ENCODE results near the gene BECN2. TPM values are rescaled to one million over a fixed set of nuclear protein-coding genes. Genes with fewer than 3 reads are reported as not detected.

The BECN2 gene
- total RNA-seq, 1 donor from 2014 or later: not detected

DNA sequence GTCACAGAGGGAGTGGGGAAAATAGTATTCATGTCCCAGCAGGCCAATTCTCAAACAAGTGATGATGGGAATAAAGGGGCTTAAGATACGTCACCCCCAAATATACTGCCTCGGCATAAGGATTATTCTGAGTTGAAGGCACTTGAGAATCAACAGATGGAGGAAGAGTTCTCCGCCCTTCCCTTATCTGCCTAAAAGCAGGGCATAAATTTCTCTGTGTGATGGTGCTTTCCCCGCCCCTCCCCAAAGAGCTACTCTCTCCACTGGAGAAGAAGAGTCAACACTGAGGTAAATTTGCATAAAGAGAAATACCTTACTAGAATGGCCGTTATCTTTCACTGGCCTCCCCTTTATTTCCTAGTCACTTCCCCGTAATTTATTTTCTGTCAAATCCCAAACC lies 18.7 kb downstream of the BECN2 start:
- intact Hi-C loops (cut with micrococcal nuclease): no loop called here

DNA sequence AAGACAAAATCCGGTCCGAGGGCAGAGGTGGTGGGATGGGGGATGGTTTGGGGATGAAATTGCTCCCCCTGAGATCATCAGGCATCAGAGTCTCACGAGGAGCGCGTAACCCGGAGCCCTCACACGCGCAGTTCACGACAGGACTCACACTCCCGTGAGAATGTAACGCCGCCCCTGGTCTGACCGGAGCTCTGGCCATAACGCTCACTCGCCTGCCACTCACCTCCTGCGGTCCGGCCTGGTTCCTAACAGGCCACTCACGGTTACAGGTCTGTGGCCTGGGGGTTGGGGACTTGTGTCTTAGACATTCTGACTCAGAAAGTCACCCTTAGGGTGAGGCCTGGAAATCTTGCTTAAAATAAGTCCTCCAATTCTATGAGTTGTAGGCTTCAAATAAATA lies 21.5 kb downstream of the BECN2 start:
- intact Hi-C loops (cut with micrococcal nuclease): no loop called here

DNA sequence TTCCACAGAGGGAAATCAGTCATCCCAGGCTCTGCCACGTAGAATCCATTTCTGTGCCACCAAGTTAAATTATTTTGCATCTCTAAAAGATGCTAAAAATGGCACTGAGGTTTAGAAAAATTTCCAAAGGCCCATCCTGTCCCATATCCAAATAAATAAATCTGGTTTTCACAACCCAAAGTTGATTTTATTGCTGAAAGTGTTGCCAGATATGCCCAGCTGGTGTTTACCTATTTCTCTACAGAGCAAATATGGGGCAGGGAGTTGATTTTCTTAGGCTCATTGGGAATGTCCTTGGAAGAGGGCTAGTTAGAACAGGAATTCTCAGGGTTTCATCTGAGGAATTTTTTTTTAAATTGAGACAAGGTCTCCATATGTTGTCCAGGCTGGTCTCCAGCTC lies 22.4 kb downstream of the BECN2 start:
- intact Hi-C loops (cut with micrococcal nuclease): no loop called here

DNA sequence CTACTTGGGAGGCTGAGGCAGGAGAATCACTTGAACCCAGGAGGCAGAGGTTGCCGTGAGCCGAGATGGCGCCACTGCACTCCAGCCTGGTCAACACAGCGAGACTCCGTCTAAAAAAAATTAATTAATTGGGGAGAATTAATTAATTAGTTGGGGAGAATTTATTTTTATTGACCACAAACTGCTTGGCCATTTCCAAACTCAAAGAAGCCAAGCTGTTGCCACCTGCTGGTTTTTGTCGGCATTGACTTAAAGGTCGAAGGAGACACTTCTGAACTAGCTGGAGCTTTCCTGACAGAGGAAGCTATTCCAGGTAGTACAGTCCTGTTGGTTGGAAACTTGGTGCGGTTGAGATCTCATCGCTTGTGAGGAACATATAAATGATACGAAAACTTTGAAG lies 28.2 kb downstream of the BECN2 start:
- intact Hi-C loops (cut with micrococcal nuclease): loop anchor here (5.0 kb wide), 1 partner anchor 1517 kb away; no protein-coding TSS in a partner anchor

DNA sequence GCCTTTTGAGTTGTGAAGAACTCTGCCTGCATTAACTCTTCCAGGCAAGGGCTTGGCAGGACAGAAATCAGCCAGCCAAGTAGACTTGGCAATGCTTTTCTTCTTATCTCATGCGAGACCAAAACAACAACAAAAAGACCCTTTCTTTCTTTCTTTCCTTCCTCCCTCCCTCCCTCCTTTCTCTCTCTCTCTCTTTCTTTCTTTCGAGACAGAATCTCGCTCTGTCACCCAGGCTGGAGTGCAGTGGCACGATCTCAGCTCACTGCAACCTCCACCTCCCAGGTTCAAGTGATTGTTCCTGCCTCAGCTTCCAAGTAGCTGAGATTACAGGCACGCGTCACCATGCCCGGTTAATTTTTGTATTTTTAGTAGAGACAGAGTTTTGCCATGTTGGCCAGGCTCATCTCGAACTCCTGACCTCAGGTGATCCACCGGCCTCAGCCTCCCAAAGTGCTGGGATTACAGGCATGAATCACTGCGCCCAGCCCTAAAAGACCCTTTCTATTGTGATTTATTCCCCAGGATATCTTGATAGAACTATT lies 30.9 kb downstream of the BECN2 start:
- intact Hi-C loops (cut with micrococcal nuclease): loop anchor here (5.0 kb wide), 1 partner anchor 1514 kb away; no protein-coding TSS in a partner anchor

DNA sequence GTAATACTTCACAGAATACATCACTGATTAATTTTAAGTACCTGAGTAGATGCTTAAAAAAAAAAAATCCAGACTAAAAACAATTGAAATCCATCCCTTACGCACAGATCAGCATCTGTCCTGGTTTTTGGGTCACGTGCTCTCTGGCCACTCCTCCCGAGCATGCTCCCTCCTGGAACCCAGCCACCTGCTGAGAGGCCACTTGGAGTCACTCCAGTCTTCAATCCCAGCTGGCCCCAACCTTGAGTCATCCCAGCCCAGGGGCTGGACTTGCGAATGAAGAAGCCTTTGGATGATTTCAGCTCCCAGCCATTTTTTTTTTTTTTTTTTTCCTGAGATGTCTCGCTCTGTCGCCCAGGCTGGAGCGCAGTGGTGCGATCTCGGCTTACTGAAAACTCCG lies 32.5 kb downstream of the BECN2 start:
- intact Hi-C loops (cut with micrococcal nuclease): no loop called here

DNA sequence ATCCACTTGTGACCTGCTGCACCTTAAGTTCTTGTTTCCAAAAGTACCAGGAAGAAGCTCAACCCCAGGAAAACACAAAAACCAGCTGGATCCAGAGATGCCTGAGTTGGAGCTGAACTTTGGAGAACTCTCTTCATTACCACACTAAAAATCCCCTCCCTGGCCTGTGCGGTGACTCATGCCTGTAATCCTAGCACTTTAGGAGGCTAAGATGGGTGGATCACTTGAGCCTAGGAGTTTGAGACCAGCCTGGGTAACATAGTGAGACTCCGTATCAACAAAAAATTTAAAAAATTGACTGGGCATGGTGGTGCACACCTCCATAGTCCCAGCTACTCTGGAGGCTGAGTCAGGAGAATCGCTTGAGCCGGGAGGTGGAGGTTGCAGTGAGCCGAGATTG lies 35.2 kb downstream of the BECN2 start:
- intact Hi-C loops (cut with micrococcal nuclease): no loop called here

DNA sequence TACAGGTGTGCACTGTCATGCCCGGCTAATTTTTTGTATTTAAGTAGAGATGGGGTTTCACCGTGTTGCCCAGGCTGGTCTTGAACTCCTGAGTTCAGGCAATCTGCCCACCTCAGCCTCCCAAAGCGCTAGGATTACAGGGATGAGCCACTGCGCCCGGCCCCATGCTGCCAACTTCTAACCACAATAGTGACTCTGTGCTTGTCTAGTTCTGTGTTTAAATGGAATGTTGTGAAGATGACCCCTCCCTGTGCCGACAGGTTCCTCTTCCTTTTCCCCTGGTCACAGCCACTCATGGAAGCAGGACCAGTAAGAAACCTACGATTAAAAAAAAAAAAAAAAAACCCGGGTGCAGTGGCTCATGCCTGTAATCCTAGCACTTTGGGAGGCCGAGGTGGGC lies 36.6 kb downstream of the BECN2 start:
- intact Hi-C loops (cut with micrococcal nuclease): no loop called here

DNA sequence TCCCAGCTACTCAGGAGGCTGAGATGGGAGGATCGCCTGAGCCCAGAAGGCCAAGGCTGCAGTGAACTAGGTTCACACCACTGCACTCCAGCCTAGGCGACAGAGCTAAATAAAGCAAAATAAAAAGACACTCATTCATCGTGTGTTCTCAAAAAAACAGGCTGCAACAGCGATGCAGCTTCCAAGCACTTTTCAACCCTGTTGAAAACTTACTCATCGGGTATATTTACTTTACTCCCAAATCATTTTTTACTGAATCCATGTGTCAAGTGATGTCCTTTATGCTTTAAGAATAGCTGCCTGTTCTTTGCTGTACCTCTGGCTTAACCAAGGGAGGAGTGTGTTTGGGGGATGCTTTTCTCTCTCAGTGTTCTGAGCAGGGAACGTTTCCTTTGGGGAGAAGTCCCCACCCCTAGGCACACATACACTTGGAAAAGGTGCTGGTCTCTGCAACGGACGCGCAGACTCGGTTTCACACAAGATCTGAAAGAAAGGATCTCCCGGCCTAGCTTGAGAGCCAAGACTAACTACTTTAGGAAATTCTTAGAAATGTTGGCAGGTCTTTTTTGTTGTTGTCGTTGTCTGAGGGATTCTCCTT lies 39.9 kb downstream of the BECN2 start:
- intact Hi-C loops (cut with micrococcal nuclease): no loop called here

DNA sequence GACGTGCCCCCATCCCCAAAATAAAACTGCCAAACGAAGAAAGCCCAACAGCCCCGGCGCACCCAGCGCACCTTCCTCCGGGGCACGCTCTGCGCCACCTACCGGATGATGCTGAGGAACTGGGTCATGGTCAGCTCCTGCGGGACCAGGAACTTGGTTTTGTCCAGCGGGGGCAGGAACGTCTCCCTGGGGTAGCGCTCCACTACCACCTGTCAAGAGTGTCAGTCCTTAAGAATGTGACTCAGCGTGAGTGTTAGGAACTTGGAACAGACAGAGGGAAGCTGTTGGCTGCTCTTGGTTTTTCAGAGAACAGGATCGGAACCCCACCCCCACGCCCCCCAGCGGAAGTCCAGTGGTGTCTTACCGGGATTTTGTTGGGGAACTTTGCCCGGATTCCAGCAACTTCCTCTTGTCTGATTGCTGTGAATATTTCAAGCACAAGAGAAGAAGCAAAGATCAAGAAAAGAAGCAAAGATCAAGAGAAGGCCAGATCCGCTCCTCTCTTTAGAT lies 40.9 kb downstream of the BECN2 start:
- intact Hi-C loops (cut with micrococcal nuclease): loop anchor here (1.0 kb wide), 2 partner anchors 387 to 467 kb away; no protein-coding TSS in a partner anchor

DNA sequence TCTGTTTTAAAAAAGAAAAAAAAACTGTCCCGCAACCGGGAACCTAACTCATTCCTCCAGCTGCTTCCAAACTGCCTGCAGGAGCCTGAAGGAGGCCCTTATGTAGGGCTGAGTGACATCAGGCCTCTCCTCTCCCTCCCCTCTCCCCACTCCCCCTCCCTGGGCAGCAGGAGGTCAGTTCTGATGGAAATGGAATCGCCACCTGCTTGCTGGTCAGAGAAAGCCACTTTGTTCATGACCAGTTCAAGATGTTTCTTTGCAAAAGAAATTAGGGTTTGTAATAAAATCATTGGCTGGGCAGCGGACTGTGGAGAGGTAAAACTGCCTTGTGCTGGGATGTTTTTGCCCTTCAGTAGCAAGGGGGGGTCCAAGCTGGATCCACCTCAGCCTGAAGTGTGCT lies 41.5 kb downstream of the BECN2 start, which contains the start of gene MAP1LC3C:
Gene MAP1LC3C, minus strand, starts transcription at position 73 of the 400 bp plus-strand sequence. CDS start 90 bp downstream, outside the sequence.
- intact Hi-C loops (cut with micrococcal nuclease): loop anchor here (1.0 kb wide), 1 partner anchor 103 kb away; no protein-coding TSS in a partner anchor

DNA sequence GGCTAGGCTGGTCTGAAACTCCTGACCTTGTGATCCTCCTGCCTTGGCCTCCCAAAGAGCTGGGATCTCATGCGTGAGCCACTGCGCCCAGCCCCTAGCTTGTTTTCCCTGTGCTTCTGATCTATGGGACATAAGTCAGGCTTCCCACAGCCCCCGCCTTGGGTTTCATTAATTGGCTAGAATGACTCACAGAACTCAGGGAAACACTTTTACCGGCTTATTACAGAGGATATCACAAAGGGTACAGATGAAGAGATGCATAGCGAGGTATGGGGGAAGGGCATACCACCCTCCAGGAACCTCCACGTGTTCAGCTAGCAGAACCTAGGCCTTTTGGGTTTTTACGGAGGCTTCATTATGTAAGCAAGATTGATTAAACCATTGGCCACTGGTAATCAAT lies 42.9 kb downstream of the BECN2 start:
- intact Hi-C loops (cut with micrococcal nuclease): no loop called here

DNA sequence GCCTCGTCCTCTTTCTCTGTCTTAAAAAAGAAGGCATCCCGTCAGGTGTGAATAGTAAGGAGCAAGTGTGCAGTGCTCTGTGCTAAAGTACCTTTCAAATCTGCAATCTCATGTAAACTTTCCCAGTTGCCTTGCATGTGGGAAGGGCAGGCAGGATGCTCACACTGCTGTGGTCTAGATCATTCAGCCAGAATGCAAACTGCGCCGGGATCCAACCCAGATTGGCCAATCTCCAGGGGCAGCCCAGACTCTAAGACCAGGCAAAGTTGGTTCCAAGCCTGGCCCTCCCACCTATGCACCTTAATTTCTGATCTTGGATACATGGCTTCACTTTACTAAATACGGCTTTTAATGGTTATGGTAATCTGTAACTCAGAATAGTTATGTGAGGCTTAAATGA lies 44.5 kb downstream of the BECN2 start:
- intact Hi-C loops (cut with micrococcal nuclease): no loop called here

DNA sequence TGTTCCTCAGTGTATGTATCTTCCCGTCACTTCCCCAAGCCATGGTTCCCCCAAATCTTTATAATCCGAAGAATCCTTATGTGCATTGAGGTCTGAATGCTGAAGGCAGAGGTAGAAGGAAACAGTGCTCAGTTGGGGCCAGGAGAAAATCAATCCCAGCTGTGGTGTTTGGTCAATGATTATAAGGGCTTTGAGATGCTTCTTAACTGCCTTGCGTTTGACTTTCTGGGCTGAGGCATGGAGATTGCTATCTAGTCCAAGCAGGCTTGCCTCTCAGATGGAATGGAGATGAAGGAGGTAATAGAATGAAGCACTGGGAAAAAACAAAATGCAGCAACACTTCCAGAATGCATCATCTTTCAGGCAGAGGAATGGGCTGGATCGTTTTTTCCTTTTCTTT lies 44.9 kb downstream of the BECN2 start:
- intact Hi-C loops (cut with micrococcal nuclease): no loop called here

DNA sequence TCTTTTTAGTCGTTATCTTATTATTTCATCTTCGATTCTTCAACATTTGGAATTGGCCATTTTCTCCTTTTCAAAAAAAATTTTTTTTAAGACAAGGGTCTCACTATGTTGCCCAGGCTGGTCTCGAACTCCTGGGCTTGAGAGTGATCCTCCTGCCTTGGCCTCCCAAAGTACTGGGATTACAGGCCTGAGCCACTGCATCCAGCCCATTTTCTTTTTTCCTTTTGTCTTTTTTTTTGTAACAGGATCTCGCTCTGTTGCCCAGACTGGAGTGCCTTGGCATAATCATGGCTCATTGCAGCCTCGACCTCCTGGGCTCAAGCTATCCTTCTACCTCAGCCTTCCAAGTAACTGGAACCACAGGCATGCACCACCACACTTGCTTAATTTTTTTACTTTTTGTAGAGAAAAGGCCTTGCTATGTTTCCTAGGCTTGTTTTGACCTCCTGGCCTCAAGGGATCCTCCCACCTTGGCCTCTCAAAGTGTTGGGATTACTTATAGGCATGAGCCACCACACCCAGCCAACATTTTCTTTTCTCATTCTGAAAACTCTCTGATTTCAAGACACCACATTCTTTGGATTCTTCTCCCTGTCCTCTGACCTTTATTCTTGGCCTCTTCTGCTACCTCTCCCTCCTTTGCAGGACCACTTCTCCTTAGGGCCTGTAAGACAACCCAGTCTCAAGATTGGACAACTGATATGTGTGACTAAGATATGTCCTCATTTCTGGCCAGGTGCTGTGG lies 47.4 kb downstream of the BECN2 start:
- intact Hi-C loops (cut with micrococcal nuclease): no loop called here

DNA sequence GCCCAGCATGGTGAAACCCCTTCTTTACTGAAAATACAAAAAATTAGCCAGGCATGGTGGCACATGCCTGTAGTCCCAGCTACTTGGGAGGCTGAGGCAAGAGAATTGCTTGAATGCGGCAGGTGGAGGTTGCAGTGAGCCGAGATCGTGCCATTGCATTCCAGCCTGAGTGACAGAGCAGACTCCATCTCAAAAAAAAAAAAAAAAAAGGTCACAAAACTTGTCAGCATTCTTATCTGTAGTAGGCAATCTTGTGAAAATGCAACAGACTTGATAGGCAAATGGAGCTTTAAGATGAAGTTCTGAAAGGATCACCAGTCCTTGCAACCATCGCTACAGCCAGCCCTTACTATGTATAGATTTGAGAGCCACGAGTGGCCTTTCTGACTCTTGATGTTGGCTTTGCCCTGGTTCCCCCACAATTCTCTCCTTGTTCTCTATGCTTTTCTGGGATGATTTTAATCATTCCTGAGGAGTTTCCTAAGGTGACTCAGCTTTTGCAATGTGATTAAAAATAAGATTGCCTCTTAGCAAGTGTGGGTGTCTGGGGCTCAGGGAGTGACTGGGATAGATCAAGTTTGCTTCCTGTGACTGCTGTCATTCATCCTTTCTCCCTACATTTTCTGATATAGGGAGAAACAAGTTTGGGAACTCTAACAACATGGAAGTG lies 48.4 kb downstream of the BECN2 start:
- intact Hi-C loops (cut with micrococcal nuclease): no loop called here

DNA sequence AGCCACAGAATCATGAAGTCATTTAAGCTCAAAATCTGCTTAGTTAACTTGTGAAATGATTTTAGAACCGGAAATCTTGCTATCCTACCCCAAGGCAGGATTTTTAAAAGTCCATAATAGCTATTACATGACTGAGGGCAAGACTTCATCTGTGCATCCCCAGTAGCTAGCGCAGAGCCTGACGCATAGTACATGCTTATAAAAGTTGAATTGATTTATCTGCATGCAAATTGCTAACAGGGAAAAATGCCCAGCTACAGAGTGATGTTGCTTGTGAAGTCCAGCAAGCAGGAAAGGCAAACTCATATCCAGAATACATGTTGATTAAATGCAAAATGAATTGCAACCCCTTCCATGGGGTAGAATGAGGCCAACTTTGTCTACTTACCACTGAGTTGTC lies 49.4 kb downstream of the BECN2 start:
- intact Hi-C loops (cut with micrococcal nuclease): no loop called here

Other genes starting within 250 kb of the BECN2 start
- 37.3 and 39.5 TPM in 2 replicates for gene EXO1, start 109.6 kb upstream of the BECN2 start, total RNA-seq
- gene MAP1LC3C, start 41.3 kb downstream of the BECN2 start, total RNA-seq: not detected in 2 replicates

Measured in T-helper 2 cell treated with Interferon-gamma antibody and Interleukin-4, amounts not matched to agents 100 ng/mL and 5 ng/mL, for 36 hours (primary cell).